GM19467 (cell line): ENCODE results near the gene CFAP97.

Experiments
- ATAC-seq: cut with Tn5 transposase; IDR thresholded peaks from one replicate; pipeline ENCODE4 v1.9.1; 2021; ENCODE audit warnings: mild to moderate bottlenecking, moderate library complexity; ENCODE audit not compliant: unreplicated experiment

The CFAP97 gene

DNA sequence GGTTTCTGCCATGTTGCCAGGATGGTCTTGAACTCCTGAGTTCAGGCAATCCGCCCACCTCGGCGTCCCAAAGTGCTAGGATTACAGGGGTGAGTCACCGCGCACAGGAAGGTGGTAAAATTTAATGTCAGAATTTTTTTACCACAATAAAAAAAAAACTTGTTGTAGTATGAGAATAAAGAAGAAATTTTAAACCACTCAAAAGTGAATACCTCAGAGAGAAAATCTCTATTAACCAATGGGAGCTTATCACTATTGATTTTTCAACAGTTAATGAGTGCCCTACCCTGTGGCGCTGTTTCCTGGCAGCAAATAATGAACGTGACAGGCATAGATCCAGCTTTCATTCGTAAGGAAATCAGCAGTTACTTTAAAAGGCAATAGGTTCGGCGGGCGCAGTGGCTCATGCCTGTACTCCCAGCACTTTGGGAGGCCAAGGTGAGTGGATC lies 93.4 kb downstream of the CFAP97 start:
- no peak for ATAC-seq

DNA sequence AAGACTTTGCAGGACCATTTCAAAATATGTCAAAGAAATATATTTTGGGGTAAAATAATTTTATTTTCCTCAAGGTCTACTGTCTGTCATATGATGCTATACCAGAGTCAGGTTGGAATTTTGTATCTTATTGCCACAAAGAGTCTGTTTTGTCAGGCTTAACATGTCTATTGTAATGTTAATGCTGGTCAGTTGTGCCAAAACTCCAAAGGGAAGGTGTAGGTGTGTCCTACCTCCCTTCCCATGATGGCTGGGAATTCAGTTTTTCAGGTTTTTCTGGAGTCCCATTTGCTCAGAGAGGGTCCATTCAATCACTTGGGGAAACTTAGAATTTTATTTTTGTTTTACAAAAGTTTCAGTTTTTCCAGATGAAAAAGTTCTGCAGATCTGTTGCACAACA lies 94.1 kb downstream of the CFAP97 start:
- ATAC-seq: no peak
